HEK293 (cell line): ENCODE results near the gene C19orf25.

Experiments
- CTCF ChIA-PET: fragments of 350-600 bp; formaldehyde crosslinking; extraction: SDS; loops from one replicate; lab custom pipeline; 2021; ENCODE audit warnings: antibody characterized with exemption; lab: Yijun Ruan, JAX
- POLR2A ChIA-PET: fragments of 300-600 bp; formaldehyde crosslinking; extraction: SDS; loops from one replicate; lab custom pipeline; 2020; ENCODE audit warnings: antibody characterized with exemption, inconsistent platforms; lab: Yijun Ruan, JAX
- H3K27ac ChIP-seq: fragments of 200-500 bp; sonication (Bioruptor generic); 2 replicates; pipeline ENCODE4 v1.5.1; 2014; ENCODE audit warnings: low read depth, low read length, control low read depth, inconsistent platforms; ENCODE audit errors: extremely low read depth
- H3K36me3 ChIP-seq, 2 experiments: fragments of 200-500 bp in 1 of 2; sonication (Bioruptor generic) in 1 of 2; 1 replicate in 1 of 2; 2 replicates in 1 of 2; pipeline ENCODE4 v1.5.1; 2014 to 2017; ENCODE audit warnings: inconsistent platforms in 2 of 2, low read length in 2 of 2; ENCODE audit not compliant: control insufficient read depth in 2 of 2, insufficient read depth in 1 of 2
- H3K4me1 ChIP-seq: fragments of 200-500 bp; sonication (Bioruptor generic); 2 replicates; pipeline ENCODE4 v1.5.1; 2014; ENCODE audit warnings: mild to moderate bottlenecking, low read length, inconsistent platforms; ENCODE audit not compliant: control insufficient read depth, insufficient read depth
- H3K4me3 ChIP-seq: 2 replicates; pipeline ENCODE4 v1.5.1; 2011; ENCODE audit warnings: low read depth, mild to moderate bottlenecking, control low read depth, low read length, moderate library complexity
- H3K9me3 ChIP-seq: fragments of 200-500 bp; sonication (Bioruptor generic); 2 replicates; pipeline ENCODE4 v1.5.1; 2014; ENCODE audit warnings: low read depth, low read length, inconsistent platforms; ENCODE audit not compliant: control insufficient read depth, insufficient read depth
- MEIS1 ChIP-seq: sonication (generic); formaldehyde crosslinking; IDR thresholded peaks from 2 replicates; pipeline ENCODE4 v1.8.1; 2022; ENCODE audit warnings: missing genetic modification reagents, mild to moderate bottlenecking, borderline replicate concordance
- SP3 ChIP-seq: fragments of 450-650 bp; formaldehyde crosslinking; IDR thresholded peaks from 2 replicates; pipeline ENCODE4 v1.5.1; 2016; ENCODE audit warnings: missing biosample characterization, missing genetic modification characterization
- ZBTB7A ChIP-seq: fragments of 450-650 bp; formaldehyde crosslinking; IDR thresholded peaks from 2 replicates; pipeline ENCODE4 v1.5.1; 2016; ENCODE audit warnings: low read depth, missing biosample characterization, missing genetic modification characterization
- ZEB2 ChIP-seq: fragments of 450-650 bp; formaldehyde crosslinking; IDR thresholded peaks from 2 replicates; pipeline ENCODE4 v1.5.1; 2016; ENCODE audit warnings: missing biosample characterization, missing genetic modification characterization
- ZFHX2 ChIP-seq: fragments of 450-650 bp; formaldehyde crosslinking; conservative IDR thresholded peaks from 2 replicates; pipeline ENCODE4 v1.5.1; 2016; ENCODE audit warnings: missing biosample characterization, missing genetic modification characterization
- ZFP69B ChIP-seq: fragments of 450-650 bp; formaldehyde crosslinking; IDR thresholded peaks from 2 replicates; pipeline ENCODE4 v1.5.1; 2016; ENCODE audit warnings: missing biosample characterization, missing genetic modification characterization
- ZNF10 ChIP-seq: fragments of 450-650 bp; formaldehyde crosslinking; IDR thresholded peaks from 2 replicates; pipeline ENCODE4 v1.5.1; 2017; ENCODE audit warnings: missing biosample characterization, missing genetic modification characterization
- ZNF132 ChIP-seq: fragments of 450-650 bp; formaldehyde crosslinking; IDR thresholded peaks from 2 replicates; pipeline ENCODE4 v1.5.1; 2017; ENCODE audit warnings: missing biosample characterization, missing genetic modification characterization, borderline replicate concordance
- ZNF140 ChIP-seq: fragments of 450-650 bp; formaldehyde crosslinking; IDR thresholded peaks from 2 replicates; pipeline ENCODE4 v1.5.1; 2016; ENCODE audit warnings: missing biosample characterization, missing genetic modification characterization
- ZNF169 ChIP-seq: fragments of 450-650 bp; formaldehyde crosslinking; IDR thresholded peaks from 2 replicates; pipeline ENCODE4 v1.5.1; 2016; ENCODE audit warnings: missing biosample characterization, missing genetic modification characterization
- ZNF221 ChIP-seq: fragments of 450-650 bp; formaldehyde crosslinking; IDR thresholded peaks from 2 replicates; pipeline ENCODE4 v1.5.1; 2017; ENCODE audit warnings: missing biosample characterization, missing genetic modification characterization, borderline replicate concordance
- ZNF239 ChIP-seq: fragments of 450-650 bp; formaldehyde crosslinking; IDR thresholded peaks from 2 replicates; pipeline ENCODE4 v1.5.1; 2016; ENCODE audit warnings: missing biosample characterization, missing genetic modification characterization
- ZNF311 ChIP-seq: fragments of 450-650 bp; formaldehyde crosslinking; IDR thresholded peaks from 2 replicates; pipeline ENCODE4 v1.5.1; 2017; ENCODE audit warnings: missing biosample characterization, missing genetic modification characterization, borderline replicate concordance
- ZNF350 ChIP-seq: fragments of 450-650 bp; formaldehyde crosslinking; IDR thresholded peaks from 2 replicates; pipeline ENCODE4 v1.5.0; 2017; ENCODE audit warnings: missing biosample characterization, mild to moderate bottlenecking, missing genetic modification characterization
- ZNF391 ChIP-seq: fragments of 450-650 bp; formaldehyde crosslinking; IDR thresholded peaks from 2 replicates; pipeline ENCODE4 v1.5.1; 2016; ENCODE audit warnings: low read depth, missing biosample characterization, missing genetic modification characterization, borderline replicate concordance
- ZNF394 ChIP-seq: fragments of 450-650 bp; formaldehyde crosslinking; IDR thresholded peaks from 2 replicates; pipeline ENCODE4 v1.5.1; 2016; ENCODE audit warnings: missing biosample characterization, missing genetic modification characterization, mild to moderate bottlenecking, moderate library complexity, borderline replicate concordance
- ZNF426 ChIP-seq: fragments of 450-650 bp; formaldehyde crosslinking; IDR thresholded peaks from 2 replicates; pipeline ENCODE4 v1.5.1; 2017; ENCODE audit warnings: missing biosample characterization, missing genetic modification characterization, mild to moderate bottlenecking, inconsistent platforms, moderate library complexity
- ZNF501 ChIP-seq: fragments of 450-650 bp; formaldehyde crosslinking; IDR thresholded peaks from 2 replicates; pipeline ENCODE4 v1.5.1; 2016; ENCODE audit warnings: missing biosample characterization, missing genetic modification characterization
- ZNF544 ChIP-seq: fragments of 450-650 bp; formaldehyde crosslinking; IDR thresholded peaks from 2 replicates; pipeline ENCODE4 v1.5.0; 2017; ENCODE audit warnings: missing biosample characterization, missing genetic modification characterization
- ZNF560 ChIP-seq: fragments of 450-650 bp; formaldehyde crosslinking; IDR thresholded peaks from 2 replicates; pipeline ENCODE4 v1.5.1; 2017; ENCODE audit warnings: missing biosample characterization, missing genetic modification characterization, borderline replicate concordance
- ZNF664 ChIP-seq: fragments of 450-650 bp; formaldehyde crosslinking; IDR thresholded peaks from 2 replicates; pipeline ENCODE4 v1.5.1; 2016; ENCODE audit warnings: missing biosample characterization, missing genetic modification characterization
- ZNF670 ChIP-seq: fragments of 450-650 bp; formaldehyde crosslinking; IDR thresholded peaks from 2 replicates; pipeline ENCODE4 v1.5.1; 2016; ENCODE audit warnings: missing biosample characterization, missing genetic modification characterization, low read depth
- ZNF777 ChIP-seq: fragments of 450-650 bp; formaldehyde crosslinking; IDR thresholded peaks from 2 replicates; pipeline ENCODE4 v1.5.1; 2017; ENCODE audit warnings: missing biosample characterization, missing genetic modification characterization, borderline replicate concordance
- ZNF792 ChIP-seq: fragments of 450-650 bp; formaldehyde crosslinking; IDR thresholded peaks from 2 replicates; pipeline ENCODE4 v1.5.1; 2016; ENCODE audit warnings: missing biosample characterization, missing genetic modification characterization
- TF ChIP-seq, protein P1 (sequence below): fragments of 450-650 bp; formaldehyde crosslinking; IDR thresholded peaks from 2 replicates; pipeline ENCODE4 v1.5.1; 2016; ENCODE audit warnings: missing biosample characterization, missing genetic modification characterization
- TF ChIP-seq, protein P2 (sequence below): fragments of 450-650 bp; formaldehyde crosslinking; IDR thresholded peaks from 2 replicates; pipeline ENCODE4 v1.5.1; 2016; ENCODE audit warnings: missing biosample characterization, missing genetic modification characterization

The C19orf25 gene

DNA sequence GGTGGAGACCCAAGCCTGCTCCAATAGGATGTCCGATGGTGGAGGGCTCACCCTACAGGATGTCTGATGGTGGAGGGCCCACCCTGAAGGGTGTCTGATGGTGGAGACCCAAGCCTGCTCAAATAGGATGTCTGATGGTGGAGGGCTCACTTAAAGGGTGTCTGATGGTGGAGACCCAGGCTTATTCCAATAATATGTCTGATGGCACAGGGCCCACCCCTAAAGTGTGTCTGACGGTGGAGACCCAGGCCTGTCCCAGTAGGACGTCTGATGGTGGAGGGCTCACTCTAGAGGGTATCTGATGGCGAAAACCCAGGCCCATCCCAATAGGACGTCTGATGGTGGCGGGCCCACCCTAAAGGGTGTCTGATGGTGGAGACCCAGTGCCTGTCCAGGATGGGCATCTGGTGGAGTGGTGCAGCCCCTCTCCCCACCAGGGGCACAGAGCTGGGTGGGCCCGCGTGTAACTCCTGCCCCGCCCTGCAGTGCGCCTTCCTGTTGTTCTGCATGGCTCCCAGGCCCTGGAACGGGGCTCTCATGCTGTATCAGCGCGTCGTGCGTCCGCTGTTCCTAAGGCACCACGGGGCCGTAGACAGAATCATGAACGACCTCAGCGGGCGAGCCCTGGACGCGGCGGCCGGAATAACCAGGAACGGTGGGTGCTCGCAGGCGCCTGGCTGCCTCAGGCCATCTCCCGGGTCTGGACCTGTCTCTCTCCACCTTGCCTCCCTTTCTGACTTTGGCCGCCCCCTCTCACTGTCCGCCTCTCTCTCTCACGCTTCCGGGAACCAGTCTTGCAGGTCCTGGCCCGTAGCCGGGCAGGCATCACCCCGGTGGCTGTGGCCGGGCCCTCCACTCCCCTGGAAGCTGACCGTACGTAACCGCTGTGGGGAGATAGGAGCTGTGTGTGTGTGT lies 17.0 kb upstream of the C19orf25 start:
- CTCF ChIA-PET, result no interaction called here
- no peak overlapping the region for H3K27ac ChIP-seq
- H3K36me3 ChIP-seq, result no peaks in the 10 kb centered on the region
- H3K4me1 ChIP-seq, result peaks cover 2% of the 10 kb centered on the region; the same call in 1 of the 2 replicates
- POLR2A ChIA-PET, result no interaction called here
- H3K9me3 ChIP-seq, result no peaks in the 10 kb centered on the region
- no peak for TF ChIP-seq ZNF792
- TF ChIP-seq ZNF10, result no peak
- TF ChIP-seq ZNF664 (tag by site-specific recombination), result no peak
- TF ChIP-seq ZNF132 (tag by site-specific recombination), result no peak
- TF ChIP-seq ZNF239 (tag by site-specific recombination), result no peak
- TF ChIP-seq ZNF221, result no peak
- TF ChIP-seq, protein P1, sequence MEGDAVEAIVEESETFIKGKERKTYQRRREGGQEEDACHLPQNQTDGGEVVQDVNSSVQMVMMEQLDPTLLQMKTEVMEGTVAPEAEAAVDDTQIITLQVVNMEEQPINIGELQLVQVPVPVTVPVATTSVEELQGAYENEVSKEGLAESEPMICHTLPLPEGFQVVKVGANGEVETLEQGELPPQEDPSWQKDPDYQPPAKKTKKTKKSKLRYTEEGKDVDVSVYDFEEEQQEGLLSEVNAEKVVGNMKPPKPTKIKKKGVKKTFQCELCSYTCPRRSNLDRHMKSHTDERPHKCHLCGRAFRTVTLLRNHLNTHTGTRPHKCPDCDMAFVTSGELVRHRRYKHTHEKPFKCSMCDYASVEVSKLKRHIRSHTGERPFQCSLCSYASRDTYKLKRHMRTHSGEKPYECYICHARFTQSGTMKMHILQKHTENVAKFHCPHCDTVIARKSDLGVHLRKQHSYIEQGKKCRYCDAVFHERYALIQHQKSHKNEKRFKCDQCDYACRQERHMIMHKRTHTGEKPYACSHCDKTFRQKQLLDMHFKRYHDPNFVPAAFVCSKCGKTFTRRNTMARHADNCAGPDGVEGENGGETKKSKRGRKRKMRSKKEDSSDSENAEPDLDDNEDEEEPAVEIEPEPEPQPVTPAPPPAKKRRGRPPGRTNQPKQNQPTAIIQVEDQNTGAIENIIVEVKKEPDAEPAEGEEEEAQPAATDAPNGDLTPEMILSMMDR (tag by site-specific recombination), result no peak
- TF ChIP-seq ZNF169, result no peak
- no peak for TF ChIP-seq ZNF544 (tag by site-specific recombination)
- no peak for TF ChIP-seq ZNF140 (tag by site-specific recombination)
- TF ChIP-seq, protein P2, sequence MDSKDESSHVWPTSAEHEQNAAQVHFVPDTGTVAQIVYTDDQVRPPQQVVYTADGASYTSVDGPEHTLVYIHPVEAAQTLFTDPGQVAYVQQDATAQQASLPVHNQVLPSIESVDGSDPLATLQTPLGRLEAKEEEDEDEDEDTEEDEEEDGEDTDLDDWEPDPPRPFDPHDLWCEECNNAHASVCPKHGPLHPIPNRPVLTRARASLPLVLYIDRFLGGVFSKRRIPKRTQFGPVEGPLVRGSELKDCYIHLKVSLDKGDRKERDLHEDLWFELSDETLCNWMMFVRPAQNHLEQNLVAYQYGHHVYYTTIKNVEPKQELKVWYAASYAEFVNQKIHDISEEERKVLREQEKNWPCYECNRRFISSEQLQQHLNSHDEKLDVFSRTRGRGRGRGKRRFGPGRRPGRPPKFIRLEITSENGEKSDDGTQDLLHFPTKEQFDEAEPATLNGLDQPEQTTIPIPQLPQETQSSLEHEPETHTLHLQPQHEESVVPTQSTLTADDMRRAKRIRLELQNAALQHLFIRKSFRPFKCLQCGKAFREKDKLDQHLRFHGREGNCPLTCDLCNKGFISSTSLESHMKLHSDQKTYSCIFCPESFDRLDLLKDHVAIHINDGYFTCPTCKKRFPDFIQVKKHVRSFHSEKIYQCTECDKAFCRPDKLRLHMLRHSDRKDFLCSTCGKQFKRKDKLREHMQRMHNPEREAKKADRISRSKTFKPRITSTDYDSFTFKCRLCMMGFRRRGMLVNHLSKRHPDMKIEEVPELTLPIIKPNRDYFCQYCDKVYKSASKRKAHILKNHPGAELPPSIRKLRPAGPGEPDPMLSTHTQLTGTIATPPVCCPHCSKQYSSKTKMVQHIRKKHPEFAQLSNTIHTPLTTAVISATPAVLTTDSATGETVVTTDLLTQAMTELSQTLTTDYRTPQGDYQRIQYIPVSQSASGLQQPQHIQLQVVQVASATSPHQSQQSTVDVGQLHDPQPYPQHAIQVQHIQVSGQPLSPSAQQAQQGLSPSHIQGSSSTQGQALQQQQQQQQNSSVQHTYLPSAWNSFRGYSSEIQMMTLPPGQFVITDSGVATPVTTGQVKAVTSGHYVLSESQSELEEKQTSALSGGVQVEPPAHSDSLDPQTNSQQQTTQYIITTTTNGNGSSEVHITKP (tag by site-specific recombination), result no peak
- TF ChIP-seq ZNF350 (tag by site-specific recombination), result no peak
- TF ChIP-seq MEIS1 (CRISPR knock-in tag), result no peak
- TF ChIP-seq ZNF777 (tag by site-specific recombination), result no peak
- no peak for TF ChIP-seq ZEB2
- no peak for TF ChIP-seq ZFHX2 (tag by site-specific recombination)
- no peak for TF ChIP-seq ZBTB7A (tag by site-specific recombination)
- H3K4me3 ChIP-seq, result no peak overlapping the region

DNA sequence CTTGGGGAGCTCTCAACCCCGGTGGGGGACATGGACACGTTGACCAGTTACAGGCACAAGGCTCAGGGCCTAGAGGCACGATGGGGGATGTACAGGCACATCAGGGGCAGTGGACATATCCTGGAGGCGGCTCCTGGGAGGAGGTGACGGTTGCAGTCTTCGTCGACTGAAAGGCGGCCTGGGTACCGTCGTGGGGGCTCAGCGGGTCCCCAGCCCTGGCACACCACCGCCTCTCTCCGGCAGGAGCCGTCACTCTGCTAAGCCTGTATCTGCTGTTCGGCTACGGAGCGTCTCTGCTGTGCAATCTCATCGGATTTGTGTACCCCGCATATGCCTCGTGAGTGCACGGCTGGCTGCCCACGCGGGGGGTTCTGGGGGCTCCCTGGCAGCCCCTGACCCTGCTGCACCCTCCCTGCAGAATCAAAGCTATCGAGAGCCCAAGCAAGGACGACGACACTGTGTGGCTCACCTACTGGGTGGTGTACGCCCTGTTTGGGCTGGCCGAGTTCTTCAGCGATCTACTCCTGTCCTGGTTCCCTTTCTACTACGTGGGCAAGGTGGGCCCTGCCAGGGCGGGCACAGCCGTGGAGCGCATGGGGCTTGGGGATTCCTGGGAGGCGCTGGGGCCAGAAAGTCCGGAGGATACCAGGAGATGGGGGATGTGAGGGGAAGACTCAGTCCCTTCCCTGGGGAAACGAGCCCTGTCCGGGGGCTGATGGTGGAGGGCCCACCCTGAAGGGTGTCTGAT lies 16.2 kb upstream of the C19orf25 start:
- H3K36me3 ChIP-seq, result no peaks in the 10 kb centered on the region
- TF ChIP-seq ZNF560 (tag by site-specific recombination), result no peak
- no peak for TF ChIP-seq SP3 (tag by site-specific recombination)
- no peak for TF ChIP-seq ZNF311 (tag by site-specific recombination)
- no peak for TF ChIP-seq ZNF394 (tag by site-specific recombination)
- TF ChIP-seq ZNF426 (tag by site-specific recombination), result no peak
- TF ChIP-seq ZNF391, result no peak
- no peak for TF ChIP-seq ZNF501 (tag by site-specific recombination)
- no peak for TF ChIP-seq ZNF670 (tag by site-specific recombination)
- TF ChIP-seq ZFP69B, result no peak
- TF ChIP-seq, all 188 proteins: peak for 0
- ChIA-PET POLR2A (no interaction called here), CTCF (no interaction called here)
- Histone ChIP-seq H3K4me1 (peaks cover 2% of the 10 kb centered on the region; the same call in 1 of the 2 replicates), H3K9me3 (no peaks in the 10 kb centered on the region), H3K4me3 (no peak overlapping the region), H3K27ac (no peak overlapping the region)
